Measurements from ENCODE around the gene PTPRF.
"Not testable (repeated sequence)": the region's sequence is repeated elsewhere in the genome, so short reads cannot be mapped to it uniquely, and the experiment has no call there.

- TF ChIP-seq CTCF (conservative IDR thresholded peaks at IDR 0.05 in 1 of 2, IDR thresholded peaks at IDR 0.05 in 1 of 2; ENCODE audit: extremely low read depth in 1 of 2, insufficient read depth in 1 of 2, low read depth in 1 of 2, low read length in 2 of 2); EZH2 (IDR thresholded peaks at IDR 0.05; ENCODE audit: borderline replicate concordance, low read length): not testable (repeated sequence)
Measured at GRCh38 chr1:43647331-43647730, 116.6 kb downstream of the PTPRF start.

Measured in mammary epithelial cell (primary cell).